NCI-H187 treated with DMSO at 0.1 percent for 48 hours (cell line): Measurements from ENCODE around the gene CNNM4.

Experiments
- DNase-seq: peaks from one replicate; lab custom pipeline; 2025; lab: John Stamatoyannopoulos, UW

The CNNM4 gene

DNA sequence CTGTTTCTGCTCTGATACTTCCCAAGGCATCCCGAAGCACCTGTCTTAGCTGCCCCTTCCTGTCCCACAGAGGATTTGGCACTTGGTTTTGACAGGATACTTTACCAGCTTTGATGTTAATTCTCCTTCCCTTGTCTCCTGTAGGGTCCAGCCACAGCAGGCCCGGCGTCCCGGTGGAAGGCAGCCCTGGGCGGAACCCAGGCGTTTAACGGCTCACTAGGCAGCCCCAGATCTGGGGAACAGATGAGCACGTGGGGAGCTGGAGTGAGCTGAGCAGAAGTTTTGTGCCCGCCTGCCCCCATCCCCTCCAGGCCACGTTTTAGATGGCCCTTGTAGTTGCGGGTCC lies 71.7 kb downstream of the CNNM4 start:
- DNase-seq, result no peak

DNA sequence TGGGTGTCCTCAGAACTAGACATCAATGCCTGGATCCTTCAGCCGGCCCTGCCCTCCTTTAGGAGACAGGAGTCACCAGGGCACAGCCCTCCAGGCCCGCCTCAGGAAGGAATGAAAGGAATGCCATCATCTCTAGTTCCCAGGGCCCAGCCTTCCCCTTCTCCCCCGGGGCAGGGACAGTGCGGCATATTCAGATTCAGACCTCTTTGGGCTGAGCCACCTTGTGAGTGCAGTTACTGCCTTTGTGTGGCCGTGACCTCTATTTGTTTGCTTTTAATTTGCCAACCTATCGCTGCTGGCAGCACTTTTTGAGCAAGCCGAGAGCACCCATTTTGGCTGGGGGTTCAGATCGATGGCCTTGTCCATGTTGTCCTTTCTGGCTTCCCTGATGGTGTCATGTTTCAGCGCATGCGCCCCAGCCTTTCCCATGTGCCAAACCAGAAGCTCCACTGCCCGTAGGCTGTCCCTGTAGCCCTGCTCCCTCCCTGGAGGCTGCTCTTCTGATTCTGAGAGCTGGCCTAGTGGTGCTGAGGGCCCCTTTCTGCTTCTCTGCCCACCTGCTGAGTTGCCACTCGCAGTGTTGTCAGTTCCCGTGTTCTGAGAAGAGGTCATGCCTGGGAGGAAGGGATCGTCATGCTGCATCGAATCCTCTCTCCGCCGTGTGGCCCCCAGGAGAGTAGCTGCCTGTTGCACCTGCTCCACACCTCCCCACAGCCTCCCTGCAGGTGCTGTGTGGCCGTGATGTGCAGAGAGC lies 72.2 kb downstream of the CNNM4 start:
- DNase-seq, result peak; percentile 97

DNA sequence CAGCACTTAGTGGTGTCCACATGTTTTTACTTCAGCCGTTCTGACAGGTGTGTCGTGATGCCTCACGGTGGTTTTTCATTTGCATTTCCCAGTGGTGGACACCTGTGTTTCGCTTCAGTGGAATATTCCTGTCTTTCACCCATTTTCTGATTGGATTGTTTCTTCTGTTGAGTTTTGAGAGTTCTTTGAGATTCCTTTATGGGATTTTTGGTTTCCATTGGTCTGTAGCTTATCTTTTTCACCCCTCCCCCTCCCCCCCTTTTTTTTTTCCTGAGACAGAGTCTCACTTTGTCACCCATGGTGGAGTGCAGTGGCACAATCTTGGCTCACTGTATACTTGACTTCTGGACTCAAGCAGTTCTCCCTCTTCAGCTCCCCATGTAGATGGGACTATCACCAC lies 75.1 kb downstream of the CNNM4 start:
- DNase-seq, result no peak

DNA sequence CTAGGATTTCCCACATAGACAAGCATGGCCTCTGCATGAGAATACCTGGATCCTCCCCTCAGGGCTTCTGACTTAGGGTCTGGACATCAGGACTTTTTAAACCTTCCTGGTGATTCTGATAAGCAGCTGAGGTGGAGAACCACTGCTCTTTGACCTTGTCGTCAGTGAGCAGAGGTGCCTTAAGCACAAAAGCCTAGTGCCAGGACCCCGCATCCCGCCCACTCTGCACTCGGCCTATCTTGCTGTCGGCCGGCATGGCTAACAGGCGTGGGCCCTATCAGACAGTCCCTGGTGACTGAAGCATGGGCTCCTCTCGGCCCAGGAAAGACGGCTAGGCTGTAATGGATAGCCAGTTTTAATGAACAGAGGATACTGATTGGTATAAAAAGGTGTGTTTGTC lies 76.9 kb downstream of the CNNM4 start:
- DNase-seq, result no peak

DNA sequence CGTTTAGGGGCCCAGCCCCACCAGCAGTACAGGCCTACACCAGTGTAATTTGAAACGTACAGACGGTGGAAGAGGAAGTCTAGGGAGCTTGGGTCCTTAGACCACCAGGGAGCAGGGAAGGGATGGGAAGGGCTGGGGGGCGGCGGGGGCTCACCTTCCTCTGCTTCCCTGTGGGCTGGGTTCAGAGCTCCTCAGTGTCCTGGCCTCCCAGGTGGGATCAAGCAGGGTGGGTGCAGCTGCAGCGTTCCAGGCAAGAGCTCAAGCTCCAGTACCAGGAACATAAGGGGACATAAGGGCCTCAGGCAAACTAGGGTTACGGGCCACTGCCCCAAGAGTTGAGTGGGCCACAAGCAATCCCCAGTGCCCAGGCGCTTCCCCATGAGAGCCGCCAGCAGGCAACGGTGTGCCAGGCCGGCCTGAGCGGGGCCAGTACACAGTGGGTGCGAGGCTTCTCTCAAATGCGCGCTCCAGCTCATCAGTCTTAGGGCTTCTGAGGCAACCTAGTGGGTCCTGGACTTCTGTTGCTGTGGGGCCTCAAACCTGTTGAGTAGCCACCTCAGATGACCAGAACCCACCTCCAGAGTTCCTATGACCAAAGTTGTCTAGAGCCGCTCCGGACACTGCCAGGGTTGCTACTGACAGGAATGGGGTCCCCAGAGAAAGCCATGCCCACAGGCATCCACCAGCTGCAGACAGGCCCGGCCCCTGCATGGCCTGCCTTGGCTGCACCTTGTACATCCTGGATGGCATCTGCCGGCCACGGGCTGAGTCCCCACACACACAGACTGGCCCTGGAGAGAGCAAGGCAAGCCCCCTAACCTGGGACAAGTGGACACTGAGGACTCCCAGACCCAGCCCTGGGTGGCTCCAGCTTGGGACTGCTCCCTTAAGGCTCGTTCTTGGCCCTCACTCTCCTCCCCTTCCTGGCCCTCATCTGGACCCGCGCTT lies 77.9 kb downstream of the CNNM4 start:
- no peak for DNase-seq

DNA sequence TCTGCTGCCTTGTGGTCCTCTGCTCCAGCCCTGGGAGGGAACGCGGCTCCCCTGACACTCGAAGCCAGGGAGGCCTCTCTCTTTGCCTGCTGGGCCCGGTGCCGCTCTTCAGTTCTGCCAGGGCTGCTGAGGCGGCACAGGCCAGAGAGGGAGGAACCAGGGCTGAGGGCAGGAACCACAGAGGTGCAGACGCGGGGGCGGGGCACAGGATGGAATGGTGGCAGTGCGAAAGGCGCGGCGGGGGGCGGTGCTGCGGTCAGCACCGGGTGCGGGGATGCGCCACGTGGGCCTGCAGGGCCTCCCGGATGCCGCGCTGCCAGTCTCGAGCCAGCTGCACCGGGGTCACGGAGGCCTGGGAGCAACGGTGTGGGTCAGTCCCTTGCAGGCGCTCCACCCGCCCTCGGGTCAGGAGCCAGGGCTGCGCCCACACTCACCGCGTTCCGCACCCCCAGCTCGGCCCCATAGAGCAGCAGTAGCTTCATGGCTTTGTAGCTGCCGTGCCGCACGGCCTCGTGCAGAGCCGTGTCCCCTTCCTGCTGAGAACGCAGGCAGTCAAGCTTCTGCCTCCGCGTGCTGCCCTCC lies 78.7 kb downstream of the CNNM4 start:
- no peak for DNase-seq

DNA sequence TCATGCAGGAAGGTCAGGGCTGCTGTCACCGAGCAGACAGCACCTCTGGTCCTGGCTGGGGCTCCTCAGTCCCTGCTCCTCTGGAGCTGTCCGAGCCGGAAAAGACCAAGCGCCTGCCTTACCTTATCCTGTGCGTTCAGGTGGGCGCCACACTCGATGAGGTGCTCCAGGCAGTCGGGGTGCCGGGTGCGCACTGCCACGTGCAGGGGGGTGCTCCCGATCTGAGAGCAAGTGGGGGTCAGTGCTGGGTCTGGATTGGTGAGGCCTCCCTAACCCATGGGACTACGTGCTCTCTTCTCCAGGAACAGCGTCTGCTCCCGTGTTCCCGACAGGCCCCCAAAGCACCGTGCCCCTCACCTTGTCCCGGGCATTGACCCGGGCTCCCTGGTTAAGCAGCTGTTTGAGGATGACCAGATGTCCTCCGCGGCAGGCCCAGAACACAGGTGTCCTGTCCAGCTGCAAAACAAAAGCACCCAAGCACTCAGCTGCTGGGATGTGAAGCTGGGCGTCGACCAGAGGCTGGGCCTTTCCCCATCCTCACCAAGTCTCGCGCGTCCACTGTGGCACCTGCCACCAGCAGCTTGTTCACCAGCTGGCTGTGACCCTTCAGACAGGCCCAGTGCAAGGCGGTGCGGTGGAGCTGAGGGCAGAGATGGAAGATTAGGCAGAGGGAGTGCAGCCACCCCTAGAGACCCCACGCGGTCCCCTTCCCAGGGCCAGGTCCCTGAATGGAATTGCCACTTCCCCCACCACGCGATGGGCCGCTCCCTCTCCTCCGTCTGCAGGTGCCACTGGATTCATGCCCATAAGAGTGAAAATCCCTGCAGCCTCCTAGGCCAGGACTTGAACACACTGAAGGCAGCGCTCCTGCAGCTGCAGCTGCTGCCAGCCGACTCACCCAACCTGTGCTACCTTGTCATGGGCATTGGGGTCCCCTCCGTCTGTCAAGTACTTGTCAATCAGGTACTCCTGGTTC lies 79.5 kb downstream of the CNNM4 start:
- no peak for DNase-seq

DNA sequence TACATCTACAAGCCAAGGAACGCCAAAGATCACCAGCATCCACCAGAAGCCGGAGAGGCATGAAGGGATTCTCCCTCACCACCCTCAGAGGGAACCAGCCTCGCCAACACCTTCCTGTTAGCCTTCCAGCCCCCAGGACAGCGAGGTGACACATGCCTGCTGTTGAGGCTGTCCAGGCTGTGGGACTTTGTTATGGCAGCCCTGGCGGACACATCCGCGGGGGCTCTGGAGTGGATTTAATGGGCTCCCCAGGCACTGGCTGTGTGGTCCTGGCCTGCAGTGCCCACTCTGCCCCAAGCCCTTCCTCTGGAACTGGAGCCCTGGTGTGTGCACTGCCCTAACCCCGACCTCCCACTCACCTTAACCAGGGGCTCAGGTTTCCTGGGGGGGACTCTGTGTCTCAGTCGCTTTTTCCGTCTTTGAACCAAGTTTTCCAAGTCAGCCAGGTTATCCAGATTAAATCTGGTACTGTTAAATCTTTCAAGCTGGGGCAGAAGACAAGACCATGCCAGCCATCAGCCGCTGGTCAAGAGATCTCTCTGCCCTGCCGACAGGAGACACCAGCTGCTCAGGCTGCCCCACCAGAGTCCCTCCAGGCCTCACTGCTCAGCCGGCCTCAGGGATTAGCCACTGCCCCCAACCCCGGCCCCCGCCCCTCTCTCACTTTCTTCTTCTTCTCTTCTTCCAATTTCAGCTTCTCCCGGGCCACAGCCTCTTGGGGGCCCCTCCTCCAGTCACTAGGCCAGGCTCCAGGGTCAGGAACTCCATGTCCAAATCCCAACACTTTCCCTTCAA lies 81.2 kb downstream of the CNNM4 start:
- DNase-seq, result no peak

DNA sequence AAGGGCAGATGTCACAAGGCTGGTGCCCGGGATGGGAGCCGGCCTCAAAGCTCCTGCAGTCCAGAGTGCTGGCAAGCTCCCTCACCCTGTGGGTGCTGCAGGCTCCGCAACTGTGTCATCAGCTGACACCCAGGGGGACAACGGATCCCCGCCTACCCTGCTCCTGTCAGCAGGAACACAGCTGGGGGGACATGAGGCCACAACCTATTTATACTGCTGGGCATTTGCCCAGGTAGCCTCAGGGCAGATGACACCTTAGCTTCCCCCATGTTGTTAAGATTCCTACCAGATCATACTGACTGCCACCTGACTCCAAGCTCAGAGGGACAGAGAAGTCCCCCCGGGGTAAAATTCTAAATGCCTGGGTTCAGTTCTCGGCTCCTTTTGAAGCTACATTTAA lies 81.9 kb downstream of the CNNM4 start:
- no peak for DNase-seq

DNA sequence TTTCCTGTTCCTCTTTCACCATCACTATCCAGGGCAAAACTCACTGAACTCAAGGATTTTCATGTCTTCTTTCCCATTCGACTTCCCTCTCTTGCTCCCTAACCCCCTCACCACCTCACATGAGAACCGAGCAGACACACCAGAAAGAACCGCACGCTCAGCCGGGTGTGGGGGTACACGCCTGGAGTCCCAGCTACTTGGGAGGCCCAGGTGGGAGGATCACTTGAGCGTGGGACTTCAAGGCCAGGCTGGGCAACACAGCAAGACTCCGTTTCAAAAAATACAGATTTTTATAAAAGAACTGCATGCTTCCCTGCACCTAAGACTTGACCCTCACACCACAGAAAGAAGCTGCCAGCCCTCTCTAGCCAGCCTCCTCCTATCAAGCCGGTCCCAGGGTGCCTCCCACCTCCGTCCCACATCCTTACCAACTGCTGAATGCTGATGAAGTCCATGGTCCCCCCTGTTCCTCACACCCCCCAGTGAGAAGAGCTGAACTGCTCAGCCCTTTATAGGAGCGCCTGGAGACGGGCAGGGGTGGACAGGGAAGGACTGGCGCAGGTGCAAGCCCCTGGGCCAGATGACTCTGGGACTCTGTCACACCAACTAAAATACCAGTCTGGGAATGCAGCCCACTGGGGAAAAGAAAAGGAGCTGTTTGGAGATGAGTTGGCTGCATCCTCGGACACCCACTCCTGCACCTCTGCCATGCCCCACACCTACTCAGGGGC lies 83.0 kb downstream of the CNNM4 start, which contains the start of gene ANKRD23:
TSS of gene ANKRD23 (minus strand) at position 484 of the 731 bp plus-strand sequence. CDS start at position 455, 29 bp downstream.
- DNase-seq, result no peak

DNA sequence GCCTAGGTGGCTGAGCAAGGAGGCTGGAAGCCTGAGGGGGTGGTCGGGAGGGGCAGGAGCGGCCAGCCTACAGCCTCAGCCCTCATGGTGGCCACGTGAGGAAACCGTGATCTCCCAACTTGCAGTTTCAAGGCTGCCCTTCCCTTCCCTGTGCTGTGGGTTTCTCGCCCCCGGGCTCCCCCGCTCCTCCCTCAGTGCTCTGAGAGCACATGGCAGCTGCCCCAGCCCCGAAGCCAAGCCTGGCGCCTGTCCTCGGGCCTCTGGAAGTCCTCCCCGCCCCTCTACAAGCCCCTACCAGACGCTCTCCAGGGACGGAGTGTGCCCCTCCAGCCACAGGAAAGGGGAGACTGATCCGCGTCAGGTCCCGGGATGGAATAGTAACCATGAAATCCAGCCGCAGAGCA lies 83.7 kb downstream of the CNNM4 start:
- no peak for DNase-seq

DNA sequence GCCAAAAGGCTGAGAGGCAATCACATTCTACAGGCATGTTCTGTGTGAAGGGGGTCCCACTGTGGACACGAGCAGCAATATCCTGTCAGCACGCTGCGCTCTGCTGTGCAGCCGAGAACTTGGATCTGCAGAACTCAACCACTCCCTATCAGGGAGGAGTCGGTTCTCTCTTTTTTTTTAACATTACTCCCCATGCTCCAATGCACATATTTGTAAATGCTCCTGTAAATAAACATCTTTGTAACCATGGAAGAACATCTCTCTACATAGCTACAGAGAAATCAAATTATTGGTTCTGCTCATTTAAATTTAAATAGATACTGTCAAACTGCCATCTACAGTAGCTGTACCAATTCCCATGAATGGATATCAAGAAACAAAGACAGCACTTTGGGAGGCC lies 86.1 kb downstream of the CNNM4 start:
- no peak for DNase-seq

DNA sequence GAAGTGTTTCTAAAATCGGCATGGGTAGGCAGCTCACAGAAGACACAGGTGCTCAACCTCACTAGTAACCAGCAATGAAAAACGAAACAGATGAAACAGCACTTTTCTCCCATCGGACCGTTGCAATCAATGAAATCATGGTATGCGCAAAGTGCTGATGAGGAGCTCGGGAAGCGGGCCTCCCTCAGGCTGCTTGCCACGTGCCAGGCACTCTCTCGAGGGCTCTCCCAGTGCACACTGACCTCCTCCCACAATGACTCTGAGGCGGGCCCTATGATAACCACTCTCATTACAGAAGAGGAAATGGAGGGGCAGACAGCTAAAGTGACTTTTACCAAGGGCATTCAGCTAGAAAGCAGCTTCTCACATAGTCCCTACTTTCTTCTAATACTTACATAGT lies 86.9 kb downstream of the CNNM4 start:
- DNase-seq, result no peak

DNA sequence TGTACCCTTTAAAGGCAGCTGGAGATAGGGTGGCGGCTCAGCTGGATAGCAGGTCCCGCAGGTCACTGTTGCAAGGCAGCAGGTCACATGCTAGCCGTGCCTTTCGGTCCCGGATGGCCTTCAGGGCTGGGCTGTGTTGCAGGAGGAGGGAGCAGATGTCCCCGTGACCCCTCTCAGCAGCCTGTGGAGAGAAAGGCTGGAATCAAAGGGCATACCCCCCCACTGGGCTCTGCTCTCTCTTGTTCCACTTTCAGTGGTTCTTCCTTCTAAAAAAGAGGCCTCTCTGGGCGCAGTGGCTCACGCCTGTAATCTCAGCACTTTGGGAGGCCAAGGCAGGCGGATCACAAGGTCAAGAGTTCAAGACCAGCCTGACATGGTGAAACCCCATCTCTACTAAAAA lies 87.6 kb downstream of the CNNM4 start:
- no peak for DNase-seq

DNA sequence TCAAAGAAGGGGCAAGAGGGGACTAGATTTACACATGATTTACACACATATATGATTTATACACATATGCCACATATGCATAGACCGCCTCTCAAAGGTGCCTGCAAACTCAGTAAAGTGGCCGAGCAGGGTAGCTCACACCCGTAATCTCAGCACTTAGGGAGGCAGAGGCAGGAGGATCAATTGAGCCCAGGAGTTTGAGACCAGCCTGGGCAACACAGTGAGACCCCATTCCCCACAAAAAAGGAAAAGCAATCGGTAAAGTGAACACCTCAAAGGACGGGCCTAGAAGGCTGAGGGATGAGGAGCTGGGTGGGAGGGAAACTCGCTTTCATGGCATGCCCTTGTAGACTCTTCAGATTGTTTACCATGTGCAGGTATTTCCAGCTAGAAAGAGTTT lies 92.0 kb downstream of the CNNM4 start:
- DNase-seq, result no peak

DNA sequence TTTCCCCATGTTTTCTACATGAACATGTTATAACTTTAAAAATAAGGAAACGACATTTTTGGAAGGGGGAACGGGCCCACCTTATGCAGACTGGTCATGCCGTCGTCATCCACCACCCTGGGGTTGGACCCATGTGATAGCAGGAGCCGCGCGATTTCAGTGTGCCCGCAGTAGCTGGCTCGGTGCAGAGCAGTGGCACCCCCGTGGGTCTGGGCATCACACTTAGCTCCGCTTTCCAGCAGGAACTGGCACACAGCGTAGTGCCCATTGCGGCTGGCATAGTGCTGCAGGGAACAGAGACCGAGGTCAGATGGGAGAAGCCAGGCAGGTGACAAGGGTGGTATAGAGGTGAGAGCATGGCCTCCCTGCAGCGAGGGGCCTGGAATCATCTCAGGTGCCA lies 92.6 kb downstream of the CNNM4 start:
- DNase-seq, result no peak

DNA sequence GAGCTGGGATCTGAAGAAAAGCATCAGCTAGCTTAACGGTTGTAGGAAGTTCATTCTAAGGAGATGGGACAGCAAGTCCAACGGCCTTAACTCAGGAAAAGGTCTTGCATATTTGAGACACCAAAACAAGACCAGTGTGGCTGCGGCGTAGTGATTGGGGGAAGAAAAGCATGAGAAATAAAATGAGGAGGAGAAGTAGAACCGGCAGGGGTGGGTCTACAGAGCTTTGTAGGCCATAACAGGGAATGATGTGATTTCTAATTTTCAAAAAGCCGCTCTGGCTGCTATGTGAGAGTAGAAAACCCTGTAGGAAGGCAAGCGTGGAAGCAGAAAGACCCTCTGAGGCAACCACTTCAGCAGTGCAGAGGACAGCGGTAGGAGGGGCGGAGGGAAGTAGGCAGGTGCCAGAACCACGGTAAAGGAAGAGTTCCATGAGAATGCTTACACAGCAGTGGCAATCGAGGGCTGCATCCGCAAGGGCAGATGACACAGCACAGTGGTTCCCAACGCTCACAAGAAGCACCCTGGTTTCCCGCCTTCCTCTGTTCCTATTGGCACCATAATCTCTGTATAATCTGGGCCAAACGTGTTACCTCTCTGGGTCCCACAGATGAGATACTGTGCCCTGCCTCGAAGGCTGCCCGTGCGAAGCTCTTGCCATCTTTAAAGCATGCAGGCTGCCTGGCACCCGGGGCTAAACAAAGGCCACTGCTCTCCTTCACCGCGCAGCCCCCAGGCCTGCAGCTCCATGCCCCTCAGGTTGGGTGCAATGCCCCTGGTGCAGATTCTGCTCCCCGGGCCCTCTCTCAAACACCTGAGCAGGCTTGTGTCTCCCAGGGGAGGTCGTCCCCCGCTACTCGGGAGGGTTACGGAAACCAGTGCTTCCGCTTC lies 96.3 kb downstream of the CNNM4 start:
- DNase-seq, result no peak

DNA sequence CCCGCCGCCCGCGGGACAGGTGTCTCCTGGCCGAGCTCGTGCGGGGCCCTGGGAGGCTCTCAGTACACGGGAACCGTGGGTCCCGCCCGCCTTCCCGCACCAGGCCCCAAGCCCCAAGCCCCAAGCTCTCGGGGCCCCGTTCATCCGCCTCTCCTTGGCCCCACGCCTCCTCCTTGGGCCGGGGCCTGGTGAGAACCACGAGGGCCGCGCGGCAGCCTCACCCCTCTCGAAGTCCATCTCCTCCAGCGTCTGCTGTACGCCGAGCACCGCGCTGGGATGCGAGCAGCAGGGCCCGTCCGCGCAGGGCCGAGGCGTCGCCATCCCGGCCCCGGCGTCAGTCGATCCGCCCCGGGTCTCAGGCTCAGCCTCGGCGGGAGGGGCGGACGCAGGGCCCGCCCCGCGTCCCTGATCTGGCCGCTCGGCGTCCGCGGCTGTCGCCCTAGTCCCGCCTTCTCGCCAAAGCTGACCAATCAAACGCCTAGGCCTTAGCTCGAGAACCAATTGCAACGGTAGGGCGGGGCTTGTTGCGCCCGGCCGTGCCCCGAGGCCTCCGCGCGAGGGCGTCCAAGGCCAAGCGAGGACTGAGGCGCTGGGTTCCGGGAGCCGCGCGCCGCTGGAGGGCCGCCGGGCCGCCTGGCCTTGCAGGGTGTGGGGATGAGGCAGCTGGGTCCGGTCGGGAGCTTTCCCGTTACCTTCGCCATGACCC lies 97.1 kb downstream of the CNNM4 start, which contains the start of gene ANKRD39:
TSS of gene ANKRD39 (minus strand) at position 350 of the 706 bp plus-strand sequence. CDS start at position 321, 29 bp downstream.
- DNase-seq, result peak; percentile 89
